ENCODE results near the gene UNC5A. TPM values are rescaled to one million over a fixed set of nuclear protein-coding genes. Genes with fewer than 3 reads are reported as not detected.

UNC5A gene
- total and polyA plus RNA-seq, 11 donors: 0.09 to 0.43 (median 0.20) TPM; not detected in 7

DNA sequence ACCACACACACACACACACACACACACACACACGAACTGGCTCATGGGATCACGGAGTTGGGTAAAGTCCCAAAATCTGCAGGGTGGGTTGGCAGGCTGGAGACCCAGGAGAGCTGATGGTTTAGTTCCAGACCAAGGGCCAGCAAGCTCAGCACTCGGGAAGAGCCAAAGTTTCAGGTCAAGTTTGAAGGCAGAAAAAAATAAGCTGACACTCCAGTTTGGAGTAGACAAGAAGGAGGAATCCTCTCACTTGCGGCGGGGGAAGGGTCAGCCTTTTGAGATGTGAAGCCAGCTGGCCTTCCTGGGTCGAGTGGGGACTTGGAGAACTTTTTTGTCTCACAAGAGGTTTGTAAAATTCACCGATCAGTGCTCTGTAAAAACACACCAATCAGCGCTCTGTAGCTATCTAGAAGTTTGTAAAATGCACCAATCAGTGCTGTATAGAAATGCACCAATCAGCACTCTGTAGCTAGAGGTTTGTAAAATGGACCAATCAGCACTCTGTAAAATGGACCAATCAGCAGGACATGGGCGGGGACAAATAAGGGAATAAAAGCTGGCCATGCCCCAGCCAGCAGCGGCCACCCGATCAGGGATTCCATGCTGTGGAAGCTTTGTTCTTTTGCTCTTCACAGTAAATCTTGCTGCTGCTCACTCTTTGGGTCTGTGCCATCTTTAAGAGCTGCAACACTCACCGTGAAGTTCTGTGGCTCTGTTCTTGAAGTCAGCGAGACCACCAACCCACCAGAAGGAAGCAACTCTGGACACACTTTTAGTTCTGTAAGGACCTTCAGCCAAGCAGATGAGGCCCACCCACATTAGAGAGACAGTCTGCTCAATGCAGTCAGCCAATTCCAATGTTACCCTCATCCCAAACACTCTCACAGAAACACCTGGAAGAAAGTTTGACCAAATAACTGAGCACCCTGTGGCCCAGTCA lies 37.8 kb upstream of the UNC5A start:
- Histone ChIP-seq H3K9me3 (no peaks in the 10 kb centered on the region), H3K27me3 (peaks cover 0 to 41% (median 5%) of the 10 kb centered on the region in 9 donors), H3K4me3 (no peak overlapping the region), H3K27ac (no peak overlapping the region), H3K36me3 (no peaks in the 10 kb centered on the region), H3K4me1 (peaks cover 0 to 3% (median 0%) of the 10 kb centered on the region in 12 donors)
- WGBS, 4 donors: 77 to 83% (median 79%) methylated on average over 13 of the region's 13 CpGs
- ATAC-seq: no peak
- intact Hi-C loops (cut with DNase I): no loop called here
- TF ChIP-seq, protein P1, sequence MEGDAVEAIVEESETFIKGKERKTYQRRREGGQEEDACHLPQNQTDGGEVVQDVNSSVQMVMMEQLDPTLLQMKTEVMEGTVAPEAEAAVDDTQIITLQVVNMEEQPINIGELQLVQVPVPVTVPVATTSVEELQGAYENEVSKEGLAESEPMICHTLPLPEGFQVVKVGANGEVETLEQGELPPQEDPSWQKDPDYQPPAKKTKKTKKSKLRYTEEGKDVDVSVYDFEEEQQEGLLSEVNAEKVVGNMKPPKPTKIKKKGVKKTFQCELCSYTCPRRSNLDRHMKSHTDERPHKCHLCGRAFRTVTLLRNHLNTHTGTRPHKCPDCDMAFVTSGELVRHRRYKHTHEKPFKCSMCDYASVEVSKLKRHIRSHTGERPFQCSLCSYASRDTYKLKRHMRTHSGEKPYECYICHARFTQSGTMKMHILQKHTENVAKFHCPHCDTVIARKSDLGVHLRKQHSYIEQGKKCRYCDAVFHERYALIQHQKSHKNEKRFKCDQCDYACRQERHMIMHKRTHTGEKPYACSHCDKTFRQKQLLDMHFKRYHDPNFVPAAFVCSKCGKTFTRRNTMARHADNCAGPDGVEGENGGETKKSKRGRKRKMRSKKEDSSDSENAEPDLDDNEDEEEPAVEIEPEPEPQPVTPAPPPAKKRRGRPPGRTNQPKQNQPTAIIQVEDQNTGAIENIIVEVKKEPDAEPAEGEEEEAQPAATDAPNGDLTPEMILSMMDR (IDR thresholded peaks at IDR 0.05): no peak
- no peak for DNase-seq

DNA sequence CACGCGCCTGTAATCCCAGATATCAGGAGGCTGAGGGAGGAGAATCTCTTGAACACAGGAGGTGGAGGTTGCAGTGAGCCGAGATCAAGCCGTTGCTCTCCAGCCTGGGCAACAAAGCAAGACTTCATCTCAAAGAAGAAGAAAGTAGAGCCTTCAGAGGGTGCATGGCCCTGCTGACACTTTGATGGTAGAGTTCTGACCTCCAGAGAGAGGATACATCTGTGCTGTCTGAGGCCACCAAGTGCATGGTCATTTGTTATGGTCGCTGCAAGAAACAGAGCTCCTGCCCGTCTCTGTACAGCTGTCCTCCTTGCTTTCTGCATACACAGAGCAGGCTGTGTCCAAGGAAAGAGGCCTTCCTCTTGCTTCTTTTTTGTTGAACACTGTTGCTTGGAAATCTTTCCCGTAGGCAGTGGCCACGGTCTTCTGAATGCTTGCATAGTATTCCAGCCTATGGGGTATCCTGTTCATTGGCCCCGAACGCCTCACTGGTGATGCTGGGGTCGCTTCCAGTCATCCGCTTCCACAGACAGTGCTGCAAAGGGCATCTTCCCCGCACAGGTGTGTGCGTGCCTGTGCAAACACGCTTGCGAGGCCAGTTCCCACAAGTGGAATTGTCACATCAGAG lies 36.8 kb upstream of the UNC5A start:
- DNase-seq (no peak), ATAC-seq (no peak)
- Histone ChIP-seq H3K9me3 (no peaks in the 10 kb centered on the region), H3K4me3 (no peak overlapping the region), H3K4me1 (peaks cover 0 to 3% (median 0%) of the 10 kb centered on the region in 12 donors), H3K27me3 (peaks cover 0 to 32% (median 2%) of the 10 kb centered on the region in 9 donors), H3K27ac (no peak overlapping the region), H3K36me3 (no peaks in the 10 kb centered on the region)
- intact Hi-C loops (cut with DNase I): no loop called here
- WGBS, 4 donors: 86 to 91% (median 88%) methylated on average over 16 of the region's 16 CpGs
- no peak for TF ChIP-seq POLR2A (IDR thresholded peaks at IDR 0.05)
- TF ChIP-seq, protein P1 (IDR thresholded peaks at IDR 0.05): no peak

DNA sequence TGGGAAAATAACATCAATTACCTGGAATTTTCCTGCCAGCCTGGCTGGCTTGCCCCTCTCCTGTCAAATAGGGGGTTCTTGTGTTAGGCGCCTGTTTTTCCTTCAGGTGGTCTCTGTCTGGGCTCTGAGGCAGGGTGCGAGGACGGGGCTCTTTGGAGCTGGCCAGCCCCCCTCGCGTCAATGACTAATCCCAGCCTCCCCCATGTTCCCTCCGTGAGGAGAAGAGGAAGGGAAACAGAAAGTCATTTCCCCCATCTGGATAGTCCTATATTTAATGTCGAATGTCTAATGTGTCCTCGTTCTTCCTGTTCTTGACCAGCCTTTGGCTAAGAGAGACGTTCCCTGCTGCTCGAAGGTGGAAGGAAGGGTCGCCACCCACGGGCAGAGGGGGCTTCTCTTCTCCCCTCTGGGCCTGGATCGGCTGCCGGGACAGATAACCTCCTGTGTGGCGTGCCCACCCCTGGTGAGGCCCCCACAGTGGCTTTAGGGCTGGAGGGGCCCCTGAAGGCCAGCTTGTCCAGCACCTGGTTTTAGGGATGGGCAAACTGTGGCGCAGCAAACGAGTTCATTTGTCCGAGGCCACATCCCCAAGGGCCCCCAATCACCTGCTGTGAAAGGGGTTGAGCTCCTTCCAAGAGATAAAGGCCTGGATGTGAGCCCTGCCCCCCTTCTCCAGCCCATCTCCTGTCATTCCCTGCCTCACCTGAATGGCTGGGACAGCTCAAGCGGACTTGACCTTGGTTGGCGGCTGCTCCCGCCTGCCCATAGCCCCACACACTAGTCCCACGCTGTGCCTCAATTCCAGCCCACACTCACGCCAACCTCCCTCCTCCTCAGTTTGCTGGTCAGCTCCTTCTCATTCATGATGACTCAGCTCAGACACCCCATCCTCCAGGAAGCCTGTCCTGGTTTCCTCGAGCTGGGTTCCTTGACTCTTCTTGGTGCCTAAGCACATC lies 35.9 kb upstream of the UNC5A start:
- Histone ChIP-seq H3K4me3 (no peak overlapping the region), H3K27me3 (peaks cover 0 to 24% (median 0%) of the 10 kb centered on the region in 9 donors), H3K9me3 (no peaks in the 10 kb centered on the region), H3K36me3 (no peaks in the 10 kb centered on the region), H3K4me1 (peaks cover 0 to 3% (median 0%) of the 10 kb centered on the region in 12 donors), H3K27ac (no peak overlapping the region)
- TF ChIP-seq, protein P1 (IDR thresholded peaks at IDR 0.05): no peak
- no peak for DNase-seq
- WGBS, 4 donors: 25 to 43% (median 30%) methylated on average over 22 to 24 of the region's 24 CpGs
- intact Hi-C loops (cut with DNase I): no loop called here
- peak in 1 of 4 donors; percentile 36 for ATAC-seq

Data from heart left ventricle (tissue), 16 donors.